Measurements from ENCODE around the gene SLC12A6. TPM values are rescaled to one million over a fixed set of nuclear protein-coding genes. Genes with fewer than 3 reads are reported as not detected.

The SLC12A6 gene
- total and polyA plus RNA-seq, 7 donors: 1.4 to 22.7 (median 14.3) TPM

GRCh38 chr15:34331809-34332208 lies 5.8 kb downstream of the SLC12A6 start:
- H3K4me3 ChIP-seq: no peak overlapping the region
- H3K4me1 ChIP-seq: peaks cover 0 to 25% (median 13%) of the 10 kb centered on the region in 4 donors
- intact Hi-C loops (cut with DNase I): loop anchor here (10.0 kb wide), 1 partner anchor 1213 kb away; the partner anchor contains the start of gene DPH6

GRCh38 chr15:34330279-34330678 lies 7.3 kb downstream of the SLC12A6 start:
- intact Hi-C loops (cut with DNase I): loop anchor here (10.0 kb wide), 1 partner anchor 1215 kb away; the partner anchor contains the start of gene DPH6
- Histone ChIP-seq H3K27ac (no peak overlapping the region), H3K9me3 (no peaks in the 10 kb centered on the region), H3K27me3 (no peaks in the 10 kb centered on the region), H3K4me3 (no peak overlapping the region), H3K4me1 (peaks cover 0 to 10% (median 3%) of the 10 kb centered on the region in 4 donors), H3K36me3 (peaks cover 0 to 6% (median 0%) of the 10 kb centered on the region in 4 donors)
- TF ChIP-seq POLR2A (IDR thresholded peaks at IDR 0.05): no peak
- TF ChIP-seq EP300 (IDR thresholded peaks at IDR 0.05): no peak
- no peak for TF ChIP-seq CTCF (IDR thresholded peaks at IDR 0.05)
- DNase-seq: no peak
- 92 to 94% methylated on average over 5 of the region's 5 CpGs for WGBS, 2 donors

More at GRCh38 chr15:34331809-34332208, 5.8 kb downstream of the SLC12A6 start:
- Histone ChIP-seq H3K9me3 (no peaks in the 10 kb centered on the region), H3K36me3 (peaks cover 0 to 6% (median 0%) of the 10 kb centered on the region in 4 donors), H3K27me3 (no peaks in the 10 kb centered on the region), H3K27ac (no peak overlapping the region)
- no peak for DNase-seq
- 63 to 87% methylated on average over 2 of the region's 2 CpGs for WGBS, 2 donors
- TF ChIP-seq POLR2A (IDR thresholded peaks at IDR 0.05) (no peak), CTCF (IDR thresholded peaks at IDR 0.05) (no peak), POLR2AphosphoS5 (IDR thresholded peaks at IDR 0.05) (no peak), EP300 (IDR thresholded peaks at IDR 0.05) (no peak)

- 74 to 79% methylated on average over 2 of the region's 2 CpGs for WGBS, 2 donors
- no peaks in the 10 kb centered on the region for H3K9me3 ChIP-seq
- intact Hi-C loops (cut with DNase I): no loop called here
- no peak overlapping the region for H3K27ac ChIP-seq
- no peaks in the 10 kb centered on the region for H3K4me1 ChIP-seq
- peaks cover 0 to 6% (median 0%) of the 10 kb centered on the region in 4 donors for H3K36me3 ChIP-seq
- no peak for DNase-seq
- H3K27me3 ChIP-seq: no peaks in the 10 kb centered on the region
- TF ChIP-seq POLR2A (IDR thresholded peaks at IDR 0.05): no peak
- H3K4me3 ChIP-seq: no peak overlapping the region
Observed at GRCh38 chr15:34329006-34329405, 8.6 kb downstream of the SLC12A6 start.

GRCh38 chr15:34327906-34328305 lies 9.7 kb downstream of the SLC12A6 start:
- no peak overlapping the region for H3K4me3 ChIP-seq
- H3K36me3 ChIP-seq: peaks cover 0 to 6% (median 0%) of the 10 kb centered on the region in 4 donors
- no peak for TF ChIP-seq CTCF (IDR thresholded peaks at IDR 0.05)
- no peak for TF ChIP-seq POLR2AphosphoS5 (IDR thresholded peaks at IDR 0.05)
- no peak for TF ChIP-seq POLR2A (IDR thresholded peaks at IDR 0.05)
- TF ChIP-seq EP300 (IDR thresholded peaks at IDR 0.05): no peak
- no peak overlapping the region for H3K27ac ChIP-seq
- H3K9me3 ChIP-seq: no peaks in the 10 kb centered on the region
- no peaks in the 10 kb centered on the region for H3K27me3 ChIP-seq
- DNase-seq: no peak
- intact Hi-C loops (cut with DNase I): no loop called here
- H3K4me1 ChIP-seq: no peaks in the 10 kb centered on the region
- WGBS, 2 donors: 47 to 92% methylated on average over 4 of the region's 4 CpGs

GRCh38 chr15:34325368-34325767 lies 12.2 kb downstream of the SLC12A6 start:
- no peaks in the 10 kb centered on the region for H3K36me3 ChIP-seq
- H3K9me3 ChIP-seq: no peaks in the 10 kb centered on the region
- H3K4me1 ChIP-seq: no peaks in the 10 kb centered on the region
- TF ChIP-seq POLR2A (IDR thresholded peaks at IDR 0.05) (no peak), CTCF (IDR thresholded peaks at IDR 0.05) (no peak), POLR2AphosphoS5 (IDR thresholded peaks at IDR 0.05) (no peak), EP300 (IDR thresholded peaks at IDR 0.05) (no peak)
- no peak for DNase-seq
- intact Hi-C loops (cut with DNase I): no loop called here
- no peak overlapping the region for H3K27ac ChIP-seq
- H3K4me3 ChIP-seq: no peak overlapping the region
- no peaks in the 10 kb centered on the region for H3K27me3 ChIP-seq

All from sigmoid colon (tissue), 7 donors.